Tongue (tissue), 2 donors: ENCODE results near the gene CACNG7. TPM values are rescaled to one million over a fixed set of nuclear protein-coding genes. Genes with fewer than 3 reads are reported as not detected.

Experiments used
- DNase-seq: peaks from one replicate; pipeline ENCODE4 v3.0.0-alpha.2; 2015
- total RNA-seq: library from RNA; depleted of rRNA; stranded (reverse); fragments of >200 nt; gene quantifications from one replicate; pipeline ENCODE4 v1.2.3, GENCODE V29; 2014

CACNG7 gene
- total RNA-seq, 1 donor from 2014 or later, result not detected

DNA sequence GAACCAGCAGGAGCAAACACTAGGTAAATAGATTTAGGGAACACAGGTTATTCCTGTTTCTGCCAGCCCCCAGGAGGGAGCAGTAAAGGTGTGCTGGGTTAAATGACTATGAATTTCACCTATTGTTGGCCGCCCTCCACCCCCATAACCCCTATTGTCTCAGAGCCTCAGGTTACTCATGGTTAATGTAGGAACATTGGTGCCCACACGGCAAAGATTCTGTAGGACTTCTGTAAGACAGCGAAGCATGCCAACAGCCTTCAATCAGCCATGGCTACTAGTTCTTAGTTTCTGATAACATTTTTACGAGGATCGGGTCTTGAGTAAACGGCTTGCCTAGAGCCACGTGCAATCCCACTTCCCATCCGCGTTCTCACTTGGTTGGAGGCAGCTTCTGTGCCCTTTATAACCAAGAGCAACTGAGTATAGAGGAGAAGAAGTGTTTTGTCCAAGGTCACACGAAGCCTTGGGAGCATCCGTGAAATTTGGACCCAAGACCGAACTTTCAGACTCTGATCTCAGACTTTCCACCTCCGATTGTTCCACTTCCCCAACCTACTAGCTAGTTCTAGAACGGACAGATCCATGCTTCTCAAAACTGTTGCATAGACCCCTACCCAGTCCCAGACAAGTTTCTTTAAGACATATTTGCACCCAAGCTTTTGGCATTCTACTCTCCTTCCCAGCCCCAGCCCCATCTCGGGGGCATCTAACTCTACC lies 48.5 kb downstream of the CACNG7 start:
- DNase-seq, result no peak

DNA sequence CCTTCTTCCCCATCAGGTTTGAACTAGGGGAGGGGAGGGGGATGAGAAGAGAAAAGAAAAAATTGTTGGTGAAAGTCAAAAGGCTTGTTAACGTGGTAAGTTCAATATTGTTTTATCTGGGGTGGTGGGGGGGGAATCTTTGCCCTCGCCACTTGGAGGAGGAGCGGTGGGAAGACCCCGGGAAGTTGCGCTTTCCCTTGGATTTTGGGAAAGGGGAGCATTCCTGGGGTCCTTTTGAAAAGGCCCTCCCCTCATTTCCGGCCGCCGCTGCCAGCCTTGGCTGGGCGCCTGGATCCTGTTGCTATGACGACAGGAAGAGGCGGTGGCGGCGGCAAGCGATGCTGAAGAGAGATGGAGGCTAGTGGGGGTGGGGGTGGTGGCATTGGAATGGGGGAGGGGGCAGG lies 49.1 kb downstream of the CACNG7 start:
- no peak for DNase-seq

DNA sequence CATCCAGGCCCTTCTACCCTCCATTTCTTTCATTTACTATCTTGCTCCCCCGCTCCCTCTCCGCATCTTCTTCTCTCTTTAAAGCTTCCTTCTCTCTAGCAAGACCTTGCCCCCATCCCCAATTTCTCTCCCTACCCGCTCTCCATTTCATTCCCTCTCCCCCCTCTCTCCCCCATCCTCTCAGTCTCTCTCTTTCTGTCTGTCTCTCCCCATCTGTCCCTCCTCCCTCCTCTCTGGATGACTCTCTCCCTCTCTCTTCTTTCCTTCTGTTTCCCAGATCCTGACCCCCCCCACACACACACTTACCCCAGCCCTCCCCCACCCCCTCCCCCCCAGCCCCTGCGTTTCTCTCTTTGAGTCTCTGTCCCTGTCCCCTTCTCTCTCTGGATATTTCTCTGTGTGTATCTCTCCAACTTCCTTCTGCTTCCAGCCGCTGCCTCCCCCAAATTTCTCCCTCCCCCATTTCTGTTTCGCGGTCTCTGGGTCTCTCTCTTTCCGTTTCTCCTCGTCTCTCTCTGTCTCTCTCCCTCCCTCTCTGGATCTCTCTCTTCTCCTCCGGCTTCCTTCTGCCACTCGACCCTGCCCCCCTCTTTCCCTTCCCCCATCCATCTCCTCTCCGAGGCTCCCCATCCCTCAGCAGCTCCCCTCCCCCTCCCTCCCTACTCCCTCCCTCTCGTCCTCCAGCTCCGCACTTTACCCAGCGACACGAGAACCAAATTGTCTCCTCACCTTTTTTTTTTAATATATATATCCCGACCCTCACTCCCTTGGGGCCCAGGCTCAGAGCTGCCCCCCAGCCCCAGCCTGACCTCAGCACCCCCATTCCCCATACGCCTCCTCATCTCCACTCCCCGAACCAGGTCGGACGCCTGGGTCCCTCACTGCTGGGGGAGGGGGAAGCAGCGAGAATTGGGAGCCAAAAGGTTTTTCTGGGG lies 50.0 kb downstream of the CACNG7 start:
- DNase-seq, result no peak

DNA sequence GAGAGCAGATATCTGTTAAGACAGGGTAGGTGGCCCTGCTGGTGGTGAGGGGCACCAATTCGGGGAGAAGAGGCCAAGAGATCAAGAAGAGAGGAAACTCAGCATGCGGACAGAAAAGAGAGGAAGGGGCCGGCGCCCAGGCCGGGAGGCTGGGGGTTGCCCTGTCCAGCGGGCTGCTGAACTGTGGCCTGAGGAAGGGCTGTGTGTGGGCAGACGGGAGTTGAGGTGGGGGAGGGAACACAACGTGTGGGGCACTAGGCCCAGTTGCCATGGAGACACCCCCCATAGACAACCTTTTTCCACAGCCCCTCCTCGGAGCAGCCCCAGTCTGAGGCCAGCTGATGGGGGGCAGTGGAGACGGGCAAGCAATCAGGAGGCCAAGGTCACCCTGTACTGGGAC lies 51.1 kb downstream of the CACNG7 start:
- no peak for DNase-seq

DNA sequence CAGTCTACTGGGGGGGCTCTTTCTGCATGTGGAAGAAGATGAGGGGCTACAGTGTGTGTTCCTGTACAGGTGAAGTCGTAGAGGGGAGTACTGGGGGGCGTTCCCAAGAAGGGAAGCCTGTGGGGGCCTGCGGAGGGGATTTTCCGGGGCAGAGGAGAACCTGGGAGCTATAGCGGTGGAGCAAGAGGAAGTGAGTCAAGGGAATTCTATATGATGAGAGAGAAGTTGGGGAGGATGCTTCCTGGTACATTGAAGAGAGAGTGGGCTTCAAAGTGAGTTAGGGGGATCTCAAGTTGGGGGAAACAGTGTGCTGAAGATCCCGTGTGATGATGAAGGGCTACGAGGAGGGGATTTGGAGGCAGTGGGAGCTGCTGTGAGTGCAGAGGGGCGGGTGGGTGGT lies 51.8 kb downstream of the CACNG7 start:
- DNase-seq, result no peak

DNA sequence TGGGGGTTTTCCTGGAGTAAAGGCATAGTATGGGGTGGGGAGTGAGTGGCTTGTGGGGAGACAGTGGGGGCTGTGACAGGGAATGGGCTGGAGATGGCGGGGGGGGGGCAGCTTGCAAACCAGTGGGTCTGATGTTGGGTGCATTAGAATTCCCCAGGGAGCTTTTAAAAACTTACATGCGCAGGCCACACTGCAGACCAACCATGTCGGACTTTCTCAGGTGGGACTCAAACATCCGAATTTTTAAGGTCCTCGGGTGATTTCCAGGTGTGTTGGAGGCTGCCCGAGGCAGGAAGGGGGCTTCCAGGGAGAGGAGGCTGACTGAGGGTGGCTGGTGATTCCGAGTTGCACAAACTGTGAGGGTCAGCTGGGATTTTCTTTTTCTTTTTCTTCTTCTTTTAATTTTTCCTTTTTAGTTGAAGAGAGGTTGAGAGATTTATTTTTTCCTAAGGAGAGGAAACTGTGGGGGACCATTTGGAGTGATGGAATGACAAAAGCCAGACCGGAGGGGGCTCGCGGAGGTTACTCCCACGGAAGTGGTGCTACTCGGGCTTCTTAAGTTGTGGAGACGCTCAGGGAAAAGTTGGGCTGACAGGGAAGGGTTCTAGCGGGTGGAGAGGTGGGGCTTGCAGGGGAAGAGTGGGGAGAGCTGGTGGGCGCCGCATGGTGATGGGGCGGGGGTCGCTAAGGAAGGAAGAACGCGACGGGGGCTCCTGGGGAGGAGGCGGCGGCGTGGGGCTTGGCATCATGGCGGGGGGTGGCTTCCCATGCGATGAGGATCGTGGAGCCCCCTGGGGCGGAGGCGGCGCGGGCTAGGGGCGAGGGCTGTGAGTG lies 52.7 kb downstream of the CACNG7 start:
- DNase-seq, result no peak

DNA sequence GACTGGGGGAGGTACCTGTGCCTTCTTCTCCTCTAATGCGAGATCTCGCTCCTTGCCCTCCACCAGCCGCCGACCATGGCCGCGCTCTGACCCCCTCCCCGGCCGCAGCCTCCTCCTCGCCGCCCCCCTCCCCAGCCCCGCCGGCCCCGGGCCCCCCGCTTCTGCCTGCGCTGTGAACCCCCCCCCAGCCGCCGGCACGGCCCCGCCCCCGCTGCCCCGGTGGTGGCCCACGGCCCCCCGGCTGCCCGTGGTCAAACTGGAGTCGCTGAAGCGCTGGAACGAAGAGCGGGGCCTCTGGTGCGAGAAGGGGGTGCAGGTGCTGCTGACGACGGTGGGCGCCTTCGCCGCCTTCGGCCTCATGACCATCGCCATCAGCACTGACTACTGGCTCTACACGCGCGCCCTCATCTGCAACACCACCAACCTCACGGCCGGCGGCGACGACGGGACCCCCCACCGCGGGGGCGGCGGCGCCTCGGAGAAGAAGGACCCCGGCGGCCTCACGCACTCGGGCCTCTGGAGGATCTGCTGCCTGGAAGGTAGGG lies 53.9 kb downstream of the CACNG7 start, which contains the start of gene CACNG8:
Gene CACNG8, plus strand, starts transcription at position 51 of the 545 bp plus-strand sequence.
- DNase-seq, result no peak

DNA sequence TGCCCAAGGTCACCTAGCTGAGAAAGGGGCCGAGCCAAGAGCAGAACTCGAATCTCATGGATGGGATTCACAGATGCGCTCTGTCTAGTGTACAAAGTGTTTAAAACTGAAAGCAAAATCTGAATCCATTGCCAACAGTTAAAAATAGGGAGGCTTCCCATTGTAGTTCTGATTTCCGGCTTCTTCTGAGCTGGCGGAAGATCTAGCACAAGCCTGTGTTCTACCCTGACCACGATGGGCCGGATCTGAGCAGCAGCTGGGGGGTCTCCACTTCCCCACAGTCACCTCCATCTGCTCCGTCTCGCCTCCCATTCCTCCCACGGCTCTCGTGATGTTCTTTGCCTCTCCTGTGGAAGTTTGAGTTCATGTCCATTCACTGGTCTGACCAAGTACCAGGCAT lies 56.0 kb downstream of the CACNG7 start:
- DNase-seq, result no peak

DNA sequence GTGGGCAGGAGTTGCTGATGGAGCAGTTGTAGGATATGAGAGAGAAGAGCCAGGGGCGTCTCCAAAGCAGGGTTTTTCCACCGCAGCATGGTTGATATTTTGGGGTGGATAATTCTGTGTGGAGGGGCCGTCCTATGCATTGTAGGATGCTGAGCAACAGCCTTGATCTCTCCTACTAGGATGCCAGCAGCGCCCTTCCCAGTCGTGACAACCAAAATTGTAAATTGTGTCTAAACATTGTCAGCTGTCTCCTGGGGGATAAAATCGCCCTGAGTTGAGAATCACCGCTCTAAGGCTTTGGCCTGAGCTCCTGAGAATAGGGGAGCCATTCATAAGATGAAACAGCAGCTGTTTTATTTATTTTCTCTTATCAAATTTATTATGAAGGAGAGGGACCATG lies 57.9 kb downstream of the CACNG7 start:
- DNase-seq, result no peak

DNA sequence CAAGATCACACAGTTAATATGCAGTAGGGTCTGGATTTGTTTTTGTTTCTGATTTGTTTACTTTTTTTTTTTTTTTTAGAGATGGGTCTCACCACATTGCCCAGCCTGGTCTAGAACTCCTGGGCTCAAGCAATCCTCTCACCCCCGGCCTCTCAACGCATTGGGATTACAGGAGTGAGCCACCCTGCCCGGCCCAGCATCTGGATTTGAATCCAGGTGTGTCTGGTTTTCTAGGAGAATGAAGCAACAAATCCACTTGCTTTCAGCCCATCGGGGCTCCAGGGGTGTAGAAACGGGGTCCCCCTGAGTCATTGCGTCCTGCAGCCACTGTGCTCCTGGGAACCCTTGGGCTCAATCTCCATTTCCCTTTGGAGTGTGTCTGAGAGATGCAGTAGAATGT lies 60.3 kb downstream of the CACNG7 start:
- no peak for DNase-seq

DNA sequence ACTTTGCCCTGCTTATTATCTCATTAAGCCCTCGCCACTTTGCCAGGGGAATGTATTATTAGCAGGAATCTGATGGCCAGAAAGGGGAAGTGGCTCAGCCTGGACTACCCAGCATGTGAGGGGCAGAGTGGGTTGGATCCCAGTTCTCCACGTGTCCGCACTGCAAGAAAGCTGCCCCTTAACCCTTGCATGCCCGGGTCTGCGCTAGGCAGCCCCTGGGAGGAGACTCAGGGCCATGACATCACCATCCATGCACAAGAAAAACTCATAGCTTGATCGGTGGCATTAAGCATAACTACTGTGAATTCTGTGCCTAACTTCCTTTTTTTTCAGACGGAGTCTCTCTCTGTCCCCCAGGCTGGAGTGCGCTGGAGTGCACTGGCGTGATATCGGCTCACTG lies 62.6 kb downstream of the CACNG7 start:
- no peak for DNase-seq

DNA sequence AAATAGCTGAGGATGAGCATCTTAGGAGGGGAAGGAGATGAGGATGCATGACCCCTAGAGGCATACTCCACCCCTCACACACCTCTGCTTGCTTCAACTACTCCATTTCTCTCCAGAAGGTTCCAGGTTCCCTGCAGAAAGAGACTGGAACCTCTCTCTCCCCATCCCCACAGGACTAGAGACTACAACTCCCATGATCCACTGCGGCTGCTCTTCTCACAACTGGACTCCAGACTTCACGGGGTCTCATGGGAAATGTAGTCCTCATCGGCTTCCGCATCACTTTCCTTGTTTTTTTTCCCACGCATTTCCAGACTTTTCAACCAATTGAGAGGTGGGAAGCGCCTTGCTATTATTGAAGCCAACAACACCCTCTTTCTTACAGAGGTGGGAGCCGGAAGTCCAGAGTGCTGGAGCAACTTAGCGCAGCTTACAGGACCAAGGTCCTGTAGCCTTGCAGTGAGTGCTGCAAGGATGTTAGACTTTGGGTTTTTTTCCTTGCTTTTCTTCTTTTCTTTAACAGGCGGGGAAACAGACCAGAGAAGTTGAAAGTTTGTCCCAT lies 68.4 kb downstream of the CACNG7 start:
- DNase-seq, result peak; percentile 94

DNA sequence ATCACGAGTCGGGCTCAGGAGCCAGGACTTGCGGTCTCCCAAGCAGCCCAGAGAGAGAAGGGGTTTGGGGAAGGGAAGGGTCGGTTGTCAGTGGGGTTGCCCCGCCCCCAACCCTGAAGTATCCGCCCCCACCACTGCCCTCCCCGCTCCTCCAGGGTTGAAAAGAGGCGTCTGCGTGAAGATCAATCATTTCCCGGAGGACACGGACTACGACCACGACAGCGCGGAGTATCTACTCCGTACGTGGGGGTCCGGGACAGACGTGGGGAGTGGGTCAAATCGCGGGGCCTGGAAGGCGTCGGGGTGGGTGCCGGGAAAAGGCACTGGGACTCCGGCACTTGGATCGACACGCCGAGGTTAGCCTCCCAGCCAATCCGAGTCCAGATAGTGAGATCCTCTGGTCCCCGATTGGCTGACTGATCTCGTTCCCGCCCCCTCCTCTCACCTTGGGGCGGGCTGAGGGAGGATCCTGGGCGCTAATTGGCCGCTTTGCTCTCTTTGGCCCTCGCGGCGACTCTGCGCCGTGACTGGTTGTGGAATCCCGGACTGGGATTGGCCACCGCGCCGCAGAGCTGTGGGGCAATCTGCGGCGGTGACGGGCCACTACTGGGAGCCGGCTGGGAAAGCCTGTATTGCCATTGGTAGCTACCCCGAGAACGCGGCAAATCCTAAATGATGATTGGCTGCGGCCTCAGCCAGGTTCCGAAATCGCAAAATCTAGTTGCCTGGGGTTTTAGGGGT lies 69.1 kb downstream of the CACNG7 start:
- DNase-seq, result peak; percentile 84

DNA sequence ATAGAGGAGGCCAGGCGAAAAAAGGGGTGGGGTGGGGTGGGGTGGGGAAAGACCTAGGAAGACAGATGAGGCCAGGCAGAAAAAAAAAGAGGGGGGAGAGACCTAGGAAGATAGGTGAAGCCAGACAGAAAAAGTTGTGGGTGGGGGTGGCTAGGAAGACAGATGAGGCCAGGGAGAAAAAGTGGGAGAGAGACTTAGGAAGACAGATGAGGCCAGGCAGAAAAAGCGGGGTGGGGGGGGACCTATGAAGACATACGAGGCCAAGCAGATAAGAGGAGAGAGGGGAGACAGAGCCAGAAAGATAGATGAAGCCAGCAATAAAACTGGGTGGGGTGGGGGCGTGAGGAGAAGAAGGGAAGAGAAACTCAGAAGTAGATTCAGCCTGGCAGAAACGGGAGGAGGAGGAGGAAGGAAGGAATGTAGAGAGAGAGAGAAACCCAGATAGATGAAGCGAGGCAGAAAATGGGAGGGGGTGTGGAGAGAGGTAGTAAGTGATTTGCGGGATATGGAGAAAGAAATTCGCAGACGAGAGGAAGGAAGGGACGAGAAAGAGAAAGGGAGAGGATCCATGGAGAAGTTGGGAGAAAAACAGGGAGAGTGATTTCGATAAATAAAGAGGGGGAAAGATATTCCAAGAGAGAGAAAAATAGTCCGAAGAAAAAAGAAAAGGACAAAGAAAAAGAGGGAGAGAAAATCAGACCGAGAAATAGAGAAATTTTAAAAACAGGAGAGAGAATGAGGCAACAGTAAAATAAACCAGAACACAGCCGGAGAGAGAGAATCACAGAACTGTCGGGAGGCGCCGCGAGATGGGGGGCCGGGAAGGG lies 70.1 kb downstream of the CACNG7 start:
- DNase-seq, result no peak

DNA sequence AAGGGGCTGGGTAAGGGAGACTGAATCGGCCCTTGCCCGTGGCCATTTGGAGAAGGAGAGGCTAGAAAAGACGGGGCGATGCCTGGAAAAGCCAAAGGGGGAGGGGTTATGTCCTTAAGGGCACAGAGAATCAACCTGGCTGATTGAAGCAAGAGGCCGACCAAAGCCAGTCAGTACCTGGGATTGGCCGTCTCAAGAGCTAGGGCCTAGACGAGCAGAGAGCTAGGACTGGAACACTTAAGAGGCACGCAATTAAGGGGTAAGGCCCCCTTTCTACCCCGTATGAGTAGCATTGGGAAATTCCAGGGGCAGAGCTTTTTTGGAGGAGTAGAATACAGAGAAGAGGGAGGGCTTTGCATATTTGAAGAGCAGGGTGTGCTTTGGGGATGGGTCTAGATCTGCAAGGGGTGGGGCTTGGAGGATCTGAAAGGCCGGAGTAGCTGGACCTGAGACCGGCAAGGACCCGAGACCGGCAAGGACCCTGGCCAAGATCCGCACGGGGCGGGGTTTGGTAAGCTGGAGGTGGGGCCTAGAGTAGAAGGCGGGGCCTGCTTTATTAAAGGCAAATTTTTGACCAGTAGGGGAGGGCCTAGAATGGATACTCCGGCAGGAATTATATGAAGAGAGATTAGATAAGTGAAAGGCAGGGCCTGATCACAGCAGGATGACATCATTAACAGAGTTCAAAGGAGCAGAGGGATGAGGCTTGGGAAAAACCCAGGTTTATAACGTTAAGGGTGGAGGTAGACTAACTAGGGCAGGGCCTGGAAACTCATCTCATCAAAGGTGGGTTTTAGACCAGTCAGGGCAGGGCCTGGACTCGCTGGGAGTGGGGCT lies 71.7 kb downstream of the CACNG7 start:
- no peak for DNase-seq

DNA sequence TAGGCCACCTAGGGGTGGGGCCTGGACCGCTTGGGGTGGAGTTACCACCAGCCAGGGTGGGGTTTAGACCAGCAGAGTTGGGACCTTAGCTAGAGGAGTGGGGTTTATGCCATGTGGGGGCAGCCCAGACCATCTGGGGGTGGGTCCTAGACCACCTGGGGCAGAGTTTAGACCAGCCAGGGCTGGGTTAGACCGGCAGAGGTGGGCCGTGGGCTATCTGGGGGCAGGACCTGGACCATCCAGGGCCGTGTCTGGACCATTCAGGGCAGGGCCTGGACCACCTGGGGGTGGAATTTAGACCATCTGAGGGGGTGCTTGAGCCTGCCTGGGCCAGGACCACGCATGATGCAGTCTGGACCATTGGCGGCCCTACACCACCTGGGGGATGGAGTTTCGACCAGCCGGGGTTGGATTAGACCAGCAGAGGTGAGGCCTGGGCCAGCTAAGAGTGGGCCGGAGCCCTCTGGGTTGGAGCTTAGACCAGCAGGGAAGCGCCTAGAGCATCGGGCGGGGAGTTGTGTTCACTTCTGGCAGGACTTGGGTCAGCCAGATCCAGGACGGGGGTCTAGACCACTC lies 72.4 kb downstream of the CACNG7 start:
- DNase-seq, result no peak

DNA sequence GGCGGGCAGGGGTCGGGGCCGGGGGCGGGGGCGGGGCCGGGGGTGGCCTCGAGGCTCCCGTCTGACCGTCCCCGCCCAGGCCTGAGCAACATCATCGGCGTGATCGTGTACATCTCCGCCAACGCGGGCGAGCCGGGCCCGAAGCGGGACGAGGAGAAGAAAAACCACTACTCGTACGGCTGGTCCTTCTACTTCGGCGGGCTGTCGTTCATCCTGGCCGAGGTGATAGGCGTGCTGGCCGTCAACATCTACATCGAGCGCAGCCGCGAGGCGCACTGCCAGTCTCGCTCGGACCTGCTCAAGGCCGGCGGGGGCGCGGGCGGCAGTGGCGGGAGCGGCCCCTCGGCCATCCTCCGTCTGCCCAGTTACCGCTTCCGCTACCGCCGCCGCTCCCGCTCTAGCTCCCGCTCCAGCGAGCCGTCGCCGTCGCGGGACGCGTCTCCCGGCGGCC lies 72.9 kb downstream of the CACNG7 start:
- DNase-seq, result peak; percentile 25

DNA sequence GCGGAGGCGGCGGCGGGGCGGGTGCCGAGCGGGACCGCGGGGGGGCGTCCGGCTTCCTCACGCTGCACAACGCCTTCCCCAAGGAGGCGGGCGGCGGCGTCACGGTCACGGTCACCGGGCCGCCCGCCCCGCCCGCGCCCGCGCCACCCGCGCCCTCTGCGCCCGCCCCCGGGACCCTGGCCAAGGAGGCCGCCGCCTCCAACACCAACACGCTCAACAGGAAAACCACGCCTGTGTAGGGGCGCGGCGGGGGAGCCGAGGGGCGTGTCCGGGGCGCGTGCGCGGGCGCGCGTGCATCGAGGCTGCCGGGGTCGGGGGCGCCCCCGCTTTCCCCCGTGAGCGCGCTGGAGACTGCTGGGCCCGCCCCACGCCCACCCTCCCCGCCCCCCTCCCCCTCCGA lies 73.5 kb downstream of the CACNG7 start:
- DNase-seq, result peak; percentile 63
